B cell (primary cell): ENCODE results near the gene RAB17. TPM values are rescaled to one million over a fixed set of nuclear protein-coding genes. Genes with fewer than 3 reads are reported as not detected.

Experiments
- ATAC-seq: fragments of 200-7000 bp; cut with Tn5 transposase; one replicate; pipeline ENCODE4 v1.10.0; 2021; ENCODE audit warnings: low read depth, mild to moderate bottlenecking, moderate number of reproducible peaks, moderate library complexity
- CTCF ChIA-PET: fragments of 350-600 bp; sonication (Branson Sonifier 250); formaldehyde crosslinking; loops from one replicate; lab custom pipeline; 2021; ENCODE audit warnings: antibody characterized with exemption, inconsistent platforms; lab: Charles Lee
- POLR2A ChIA-PET: fragments of 350-600 bp; sonication (Branson Sonifier 250); formaldehyde crosslinking; loops from one replicate; lab custom pipeline; 2021; ENCODE audit warnings: antibody characterized with exemption; lab: Charles Lee
- DNase-seq: peaks from one replicate; pipeline ENCODE4 v3.0.0; 2013
- H2AFZ ChIP-seq: 2 replicates; pipeline ENCODE4 v1.6.1; 2012; ENCODE audit warnings: mild to moderate bottlenecking, low read depth, low read length; ENCODE audit not compliant: insufficient read depth, poor library complexity, severe bottlenecking
- H3K27ac ChIP-seq, 2 donors: 1 replicate in 1 of 2; 2 replicates in 1 of 2; pipeline ENCODE4 v1.5.1; 2012 to 2013; ENCODE audit warnings: low read length in 2 of 2, mild to moderate bottlenecking in 2 of 2, moderate library complexity in 1 of 2
- H3K27me3 ChIP-seq, 4 experiments: fragments of 200-600 bp in 1 of 4; sonication (generic) in 1 of 4; replicated peaks in 1 of 4; 1 replicate in 2 of 4; 2 replicates in 2 of 4; pipeline versions ENCODE4 v1.6.1 to v1.7.0; 2013 to 2016; ENCODE audit warnings: low read length in 3 of 4, mild to moderate bottlenecking in 2 of 4, mixed read lengths in 1 of 4, moderate library complexity in 1 of 4; ENCODE audit not compliant: insufficient read depth in 4 of 4, control insufficient read depth in 3 of 4; ENCODE audit errors: control extremely low read depth in 1 of 4
- H3K36me3 ChIP-seq, 2 experiments: replicated peaks in 1 of 2; 1 replicate in 1 of 2; 2 replicates in 1 of 2; pipeline versions ENCODE4 v1.6.1 to v1.7.1; 2013; ENCODE audit warnings: low read length in 1 of 2; ENCODE audit not compliant: insufficient read depth in 2 of 2, control insufficient read depth in 1 of 2; ENCODE audit errors: control extremely low read depth in 1 of 2, extremely low read depth in 1 of 2
- H3K4me1 ChIP-seq, 2 donors: fragments of 200-600 bp in 1 of 2; sonication (generic) in 1 of 2; 1 replicate in 1 of 2; 2 replicates in 1 of 2; pipeline versions ENCODE4 v1.5.1 to v1.6.1; 2013 to 2017; ENCODE audit warnings: low read length in 2 of 2; ENCODE audit not compliant: control insufficient read depth in 2 of 2, insufficient read depth in 2 of 2
- H3K4me2 ChIP-seq: replicated peaks from 2 replicates; pipeline ENCODE3; 2012; ENCODE audit warnings: mild to moderate bottlenecking, low read depth, low read length; ENCODE audit not compliant: poor library complexity, severe bottlenecking
- H3K4me3 ChIP-seq, 5 experiments: fragments of 200-600 bp in 1 of 5; sonication (generic) in 1 of 5; 1 replicate in 3 of 5; 2 replicates in 2 of 5; pipeline versions ENCODE4 v1.5.1 to v1.7.0; 2011 to 2016; ENCODE audit warnings: low read length in 4 of 5, mild to moderate bottlenecking in 4 of 5, low read depth in 2 of 5, control low read depth in 1 of 5, moderate library complexity in 1 of 5; ENCODE audit not compliant: insufficient read depth in 1 of 5; ENCODE audit errors: control extremely low read depth in 1 of 5, extremely low read depth in 1 of 5
- H3K79me2 ChIP-seq: fragments of 200-600 bp; sonication (generic); one replicate; pipeline ENCODE4 v1.6.0; 2016; ENCODE audit warnings: low read length; ENCODE audit not compliant: control insufficient read depth, insufficient read depth
- H3K9ac ChIP-seq: fragments of 200-600 bp; sonication (generic); 2 replicates; pipeline ENCODE4 v1.6.1; 2017; ENCODE audit warnings: mild to moderate bottlenecking, low read length, moderate library complexity
- H3K9me3 ChIP-seq, 3 donors: one replicate each; pipeline versions ENCODE4 v1.6.1 to v1.7.1; 2013; ENCODE audit warnings: low read length in 2 of 3; ENCODE audit not compliant: control insufficient read depth in 2 of 3, insufficient read depth in 1 of 3; ENCODE audit errors: control extremely low read depth in 1 of 3
- H4K20me1 ChIP-seq: 2 replicates; pipeline ENCODE4 v1.6.0; 2012; ENCODE audit warnings: mild to moderate bottlenecking, low read length; ENCODE audit not compliant: insufficient read depth, control insufficient read depth, poor library complexity, severe bottlenecking
- H3K27ac Mint-ChIP-seq: one replicate; pipeline ENCODE4 v1.8.0; 2021; ENCODE audit warnings: mixed read lengths
- H3K27me3 Mint-ChIP-seq: one replicate; pipeline ENCODE4 v1.8.0; 2021; ENCODE audit warnings: mixed read lengths
- H3K4me1 Mint-ChIP-seq: one replicate; pipeline ENCODE4 v1.8.0; 2021; ENCODE audit warnings: mixed read lengths
- H3K4me3 Mint-ChIP-seq: one replicate; pipeline ENCODE4 v1.8.0; 2021; ENCODE audit warnings: mixed read lengths
- H3K9me3 Mint-ChIP-seq: one replicate; pipeline ENCODE4 v1.8.0; 2022; ENCODE audit warnings: mixed read lengths; ENCODE audit not compliant: insufficient read depth
- EZH2 ChIP-seq: IDR thresholded peaks from 2 replicates; pipeline ENCODE4 v1.6.1; 2012; ENCODE audit warnings: borderline replicate concordance, low read depth, mild to moderate bottlenecking, moderate library complexity, low read length; ENCODE audit not compliant: insufficient read depth, poor library complexity, severe bottlenecking
- WGBS: methylation state at CpG from one replicate; pipeline ENCODE4 v1.1.5; 2013; ENCODE audit warnings: missing lambda C conversion rate; ENCODE audit not compliant: insufficient coverage; 5-methylcytosine and 5-hydroxymethylcytosine counted together
- intact Hi-C: fragments of 100-400 bp; cut with micrococcal nuclease; formaldehyde crosslinking; loops from one replicate; pipeline ENCODE4 v1.10.0; 2022
- polyA plus RNA-seq: library from polyadenylated mRNA; depleted of rRNA; stranded (reverse); fragments of >200 nt; gene quantifications from 2 replicates; pipeline ENCODE4 v1.2.3, GENCODE V29; 2012
- total RNA-seq, 2 donors: library from RNA; stranded (reverse); fragments of 120-200 nt in 1 of 2; gene quantifications; 1 replicate in 1 of 2; 2 replicates in 1 of 2; pipeline versions ENCODE4 v1.2.3 to v1.2.4, GENCODE V29; 2013 to 2022
- TF ChIP-seq, protein P1 (sequence below): fragments of 200-600 bp; IDR thresholded peaks from one replicate; pipeline ENCODE4 v1.8.0; 2022; ENCODE audit warnings: antibody characterized with exemption, mild to moderate bottlenecking

The RAB17 gene
- total and polyA plus RNA-seq, 2 donors (not counting 1 experiment from before 2014, with no cell fraction given), result not detected

DNA sequence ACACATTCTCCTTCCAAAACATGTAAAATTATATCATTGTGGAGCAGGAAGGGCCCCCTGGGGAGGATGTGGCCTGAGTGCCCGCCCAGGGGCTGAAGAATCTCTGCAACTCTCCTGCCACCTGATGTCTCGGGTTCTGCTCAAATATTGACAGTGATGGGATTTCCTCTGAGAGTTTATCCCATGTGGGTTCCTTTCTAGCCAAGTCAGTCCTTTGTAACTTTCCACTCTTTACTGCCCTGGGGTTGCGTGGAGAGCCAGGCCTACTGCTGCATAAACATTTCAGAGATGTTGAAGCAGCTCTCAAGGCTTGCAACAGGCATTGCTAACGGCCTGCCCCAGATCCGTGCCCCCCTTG is 4.0 kb upstream of the RAB17 start:
- peaks cover 3% of the 10 kb centered on the region for H3K27me3 Mint-ChIP-seq
- no peak overlapping the region for H3K4me3 ChIP-seq
- 27% methylated on average over 5 of the region's 5 CpGs for WGBS
- POLR2A ChIA-PET, result interaction anchor here (1.0 kb wide), 1 partner anchor 10 kb away, joined by 4 read pairs; no protein-coding TSS in a partner anchor
- CTCF ChIA-PET, result no interaction called here
- no peaks in the 10 kb centered on the region for H3K9me3 Mint-ChIP-seq
- H2AFZ ChIP-seq, result no peak overlapping the region
- H3K4me1 ChIP-seq, result peaks cover 9 to 10% of the 10 kb centered on the region in 2 donors
- H3K27ac Mint-ChIP-seq, result no peak overlapping the region
- H3K27ac ChIP-seq, result no peak overlapping the region
- H3K27me3 ChIP-seq, result peaks cover 0 to 4% (median 0%) of the 10 kb centered on the region in 4 experiments
- H3K79me2 ChIP-seq, result no peaks in the 10 kb centered on the region
- intact Hi-C loops, result no loop called here
- no peaks in the 10 kb centered on the region for H3K36me3 ChIP-seq
- H3K4me3 Mint-ChIP-seq, result no peak overlapping the region
- DNase-seq (no peak), ATAC-seq (no peak)
- no peak overlapping the region for H3K4me2 ChIP-seq
- TF ChIP-seq, protein P1, sequence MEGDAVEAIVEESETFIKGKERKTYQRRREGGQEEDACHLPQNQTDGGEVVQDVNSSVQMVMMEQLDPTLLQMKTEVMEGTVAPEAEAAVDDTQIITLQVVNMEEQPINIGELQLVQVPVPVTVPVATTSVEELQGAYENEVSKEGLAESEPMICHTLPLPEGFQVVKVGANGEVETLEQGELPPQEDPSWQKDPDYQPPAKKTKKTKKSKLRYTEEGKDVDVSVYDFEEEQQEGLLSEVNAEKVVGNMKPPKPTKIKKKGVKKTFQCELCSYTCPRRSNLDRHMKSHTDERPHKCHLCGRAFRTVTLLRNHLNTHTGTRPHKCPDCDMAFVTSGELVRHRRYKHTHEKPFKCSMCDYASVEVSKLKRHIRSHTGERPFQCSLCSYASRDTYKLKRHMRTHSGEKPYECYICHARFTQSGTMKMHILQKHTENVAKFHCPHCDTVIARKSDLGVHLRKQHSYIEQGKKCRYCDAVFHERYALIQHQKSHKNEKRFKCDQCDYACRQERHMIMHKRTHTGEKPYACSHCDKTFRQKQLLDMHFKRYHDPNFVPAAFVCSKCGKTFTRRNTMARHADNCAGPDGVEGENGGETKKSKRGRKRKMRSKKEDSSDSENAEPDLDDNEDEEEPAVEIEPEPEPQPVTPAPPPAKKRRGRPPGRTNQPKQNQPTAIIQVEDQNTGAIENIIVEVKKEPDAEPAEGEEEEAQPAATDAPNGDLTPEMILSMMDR, result no peak
- TF ChIP-seq EZH2, result no peak
- peaks cover 18% of the 10 kb centered on the region for H3K4me1 Mint-ChIP-seq
- H3K9me3 ChIP-seq, result no peaks in the 10 kb centered on the region
- no peak overlapping the region for H3K9ac ChIP-seq
- no peaks in the 10 kb centered on the region for H4K20me1 ChIP-seq

DNA sequence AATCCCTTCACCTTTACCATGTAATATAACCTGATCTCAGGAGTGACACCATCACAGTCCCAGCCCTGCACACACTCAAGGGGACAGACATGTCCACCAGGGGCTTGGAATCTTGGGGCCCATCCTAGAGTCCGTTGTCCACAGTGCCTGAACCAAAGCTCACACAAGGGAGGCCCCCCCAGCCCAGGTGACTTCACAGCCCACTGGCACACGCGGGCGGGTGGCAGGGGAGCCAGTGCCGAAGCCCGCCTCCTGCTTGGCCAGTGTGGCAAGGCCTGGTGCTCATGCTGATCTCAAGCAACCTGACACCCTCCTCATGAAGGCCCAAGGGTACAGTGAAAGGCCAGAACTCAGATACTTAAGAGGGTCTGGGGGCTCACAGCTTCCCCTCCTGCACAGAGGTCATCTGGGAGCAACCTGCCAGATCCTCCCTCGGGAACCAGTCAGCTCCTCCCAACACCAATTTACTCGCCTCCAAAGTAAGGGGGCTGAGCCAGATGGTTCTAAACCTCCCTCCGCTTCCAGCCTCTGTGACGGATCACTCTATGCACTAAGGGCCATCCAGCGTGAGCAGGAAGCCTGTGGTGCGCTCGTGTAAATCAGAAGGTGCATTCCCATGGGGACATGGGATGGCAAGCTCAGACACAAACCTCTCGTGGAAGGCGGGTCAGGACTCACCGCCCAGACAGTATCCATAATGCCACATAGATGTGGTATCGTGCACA is 3.2 kb upstream of the RAB17 start:
- Histone ChIP-seq H3K4me1 (peaks cover 9 to 10% of the 10 kb centered on the region in 2 donors), H3K9ac (no peak overlapping the region), H3K4me3 (no peak overlapping the region), H4K20me1 (no peaks in the 10 kb centered on the region), H3K36me3 (no peaks in the 10 kb centered on the region), H3K4me2 (no peak overlapping the region), H3K27me3 (peaks cover 0 to 4% (median 0%) of the 10 kb centered on the region in 4 experiments), H3K79me2 (no peaks in the 10 kb centered on the region), H2AFZ (peak overlapping the region; percentile 49), H3K9me3 (no peaks in the 10 kb centered on the region), H3K27ac (no peak overlapping the region)
- 45% methylated on average over 13 of the region's 17 CpGs for WGBS
- POLR2A ChIA-PET, result no interaction called here
- H3K27ac Mint-ChIP-seq, result no peak overlapping the region
- DNase-seq (no peak), ATAC-seq (no peak)
- CTCF ChIA-PET, result no interaction called here
- no peaks in the 10 kb centered on the region for H3K9me3 Mint-ChIP-seq
- no peak overlapping the region for H3K4me3 Mint-ChIP-seq
- peaks cover 3% of the 10 kb centered on the region for H3K27me3 Mint-ChIP-seq
- intact Hi-C loops, result no loop called here
- TF ChIP-seq, protein P1, result no peak
- TF ChIP-seq EZH2, result no peak
- peaks cover 18% of the 10 kb centered on the region for H3K4me1 Mint-ChIP-seq
